ENCODE measurements around the gene RPL10. TPM values are rescaled to one million over a fixed set of nuclear protein-coding genes. Genes with fewer than 3 reads are reported as not detected.

RPL10 gene
- total and polyA plus RNA-seq, 9 of the 15 experiments (the other 6 are each of a cell fraction or from before 2014, with no cell fraction given): 3,774 to 7,600 (median 5,014) TPM

DNA sequence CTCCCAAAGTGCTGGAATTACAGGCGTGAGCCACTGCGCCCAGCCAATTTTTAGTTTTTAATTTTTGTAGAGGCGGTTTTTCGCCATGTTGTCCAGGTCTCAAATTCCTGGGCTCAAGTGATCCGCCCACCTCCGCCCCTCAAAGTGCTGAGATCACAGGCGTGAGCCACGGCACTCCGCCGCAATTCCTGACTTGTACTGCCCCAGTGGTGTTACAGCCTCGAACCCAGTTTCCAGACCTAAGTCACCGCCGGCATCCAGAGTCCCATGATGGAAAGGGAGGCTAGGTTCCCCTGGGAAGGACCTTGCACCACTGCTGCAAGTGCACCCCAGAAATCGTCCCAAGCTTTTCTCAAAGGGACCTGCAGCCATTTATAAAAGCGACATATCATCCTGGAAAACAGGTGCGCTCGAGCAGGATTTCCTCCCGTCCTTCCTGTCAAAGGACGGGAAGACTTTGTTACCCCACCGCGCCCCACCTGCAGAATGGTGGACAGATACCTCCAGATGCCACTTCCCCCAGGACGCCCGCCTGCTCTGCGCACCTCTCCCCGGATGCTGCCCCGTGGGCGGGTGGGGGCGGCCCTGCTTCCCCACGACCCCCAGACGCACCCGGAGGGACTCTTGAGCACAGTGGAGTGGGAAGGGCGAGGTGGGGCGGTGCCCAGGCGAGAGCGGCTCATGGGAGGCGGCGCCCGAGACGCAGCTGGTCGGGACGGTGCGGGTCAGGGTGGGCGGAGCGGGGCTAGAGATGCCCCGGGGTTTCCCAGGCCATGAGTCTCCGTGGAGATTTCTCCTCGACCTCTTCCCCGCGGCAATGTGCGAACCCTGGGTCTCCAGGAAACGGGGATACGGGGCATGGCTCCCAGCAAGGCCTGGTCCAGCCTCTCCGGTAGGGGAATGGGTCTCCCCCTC, 947 bp upstream of the RPL10 start (continued):
- TF ChIP-seq, protein P1, sequence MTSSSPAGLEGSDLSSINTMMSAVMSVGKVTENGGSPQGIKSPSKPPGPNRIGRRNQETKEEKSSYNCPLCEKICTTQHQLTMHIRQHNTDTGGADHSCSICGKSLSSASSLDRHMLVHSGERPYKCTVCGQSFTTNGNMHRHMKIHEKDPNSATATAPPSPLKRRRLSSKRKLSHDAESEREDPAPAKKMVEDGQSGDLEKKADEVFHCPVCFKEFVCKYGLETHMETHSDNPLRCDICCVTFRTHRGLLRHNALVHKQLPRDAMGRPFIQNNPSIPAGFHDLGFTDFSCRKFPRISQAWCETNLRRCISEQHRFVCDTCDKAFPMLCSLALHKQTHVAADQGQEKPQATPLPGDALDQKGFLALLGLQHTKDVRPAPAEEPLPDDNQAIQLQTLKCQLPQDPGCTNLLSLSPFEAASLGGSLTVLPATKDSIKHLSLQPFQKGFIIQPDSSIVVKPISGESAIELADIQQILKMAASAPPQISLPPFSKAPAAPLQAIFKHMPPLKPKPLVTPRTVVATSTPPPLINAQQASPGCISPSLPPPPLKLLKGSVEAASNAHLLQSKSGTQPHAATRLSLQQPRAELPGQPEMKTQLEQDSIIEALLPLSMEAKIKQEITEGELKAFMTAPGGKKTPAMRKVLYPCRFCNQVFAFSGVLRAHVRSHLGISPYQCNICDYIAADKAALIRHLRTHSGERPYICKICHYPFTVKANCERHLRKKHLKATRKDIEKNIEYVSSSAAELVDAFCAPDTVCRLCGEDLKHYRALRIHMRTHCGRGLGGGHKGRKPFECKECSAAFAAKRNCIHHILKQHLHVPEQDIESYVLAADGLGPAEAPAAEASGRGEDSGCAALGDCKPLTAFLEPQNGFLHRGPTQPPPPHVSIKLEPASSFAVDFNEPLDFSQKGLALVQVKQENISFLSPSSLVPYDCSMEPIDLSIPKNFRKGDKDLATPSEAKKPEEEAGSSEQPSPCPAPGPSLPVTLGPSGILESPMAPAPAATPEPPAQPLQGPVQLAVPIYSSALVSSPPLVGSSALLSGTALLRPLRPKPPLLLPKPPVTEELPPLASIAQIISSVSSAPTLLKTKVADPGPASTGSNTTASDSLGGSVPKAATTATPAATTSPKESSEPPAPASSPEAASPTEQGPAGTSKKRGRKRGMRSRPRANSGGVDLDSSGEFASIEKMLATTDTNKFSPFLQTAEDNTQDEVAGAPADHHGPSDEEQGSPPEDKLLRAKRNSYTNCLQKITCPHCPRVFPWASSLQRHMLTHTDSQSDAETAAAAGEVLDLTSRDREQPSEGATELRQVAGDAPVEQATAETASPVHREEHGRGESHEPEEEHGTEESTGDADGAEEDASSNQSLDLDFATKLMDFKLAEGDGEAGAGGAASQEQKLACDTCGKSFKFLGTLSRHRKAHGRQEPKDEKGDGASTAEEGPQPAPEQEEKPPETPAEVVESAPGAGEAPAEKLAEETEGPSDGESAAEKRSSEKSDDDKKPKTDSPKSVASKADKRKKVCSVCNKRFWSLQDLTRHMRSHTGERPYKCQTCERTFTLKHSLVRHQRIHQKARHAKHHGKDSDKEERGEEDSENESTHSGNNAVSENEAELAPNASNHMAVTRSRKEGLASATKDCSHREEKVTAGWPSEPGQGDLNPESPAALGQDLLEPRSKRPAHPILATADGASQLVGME (CRISPR knock-in tag; IDR thresholded peaks at IDR 0.05): no peak
- TF ChIP-seq, protein P2, sequence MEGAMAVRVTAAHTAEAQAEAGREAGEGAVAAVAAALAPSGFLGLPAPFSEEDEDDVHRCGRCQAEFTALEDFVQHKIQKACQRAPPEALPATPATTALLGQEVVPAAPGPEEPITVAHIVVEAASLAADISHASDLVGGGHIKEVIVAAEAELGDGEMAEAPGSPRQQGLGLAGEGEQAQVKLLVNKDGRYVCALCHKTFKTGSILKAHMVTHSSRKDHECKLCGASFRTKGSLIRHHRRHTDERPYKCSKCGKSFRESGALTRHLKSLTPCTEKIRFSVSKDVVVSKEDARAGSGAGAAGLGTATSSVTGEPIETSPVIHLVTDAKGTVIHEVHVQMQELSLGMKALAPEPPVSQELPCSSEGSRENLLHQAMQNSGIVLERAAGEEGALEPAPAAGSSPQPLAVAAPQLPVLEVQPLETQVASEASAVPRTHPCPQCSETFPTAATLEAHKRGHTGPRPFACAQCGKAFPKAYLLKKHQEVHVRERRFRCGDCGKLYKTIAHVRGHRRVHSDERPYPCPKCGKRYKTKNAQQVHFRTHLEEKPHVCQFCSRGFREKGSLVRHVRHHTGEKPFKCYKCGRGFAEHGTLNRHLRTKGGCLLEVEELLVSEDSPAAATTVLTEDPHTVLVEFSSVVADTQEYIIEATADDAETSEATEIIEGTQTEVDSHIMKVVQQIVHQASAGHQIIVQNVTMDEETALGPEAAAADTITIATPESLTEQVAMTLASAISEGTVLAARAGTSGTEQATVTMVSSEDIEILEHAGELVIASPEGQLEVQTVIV (CRISPR knock-in tag; IDR thresholded peaks at IDR 0.05; ENCODE audit: borderline replicate concordance): no peak
- TF ChIP-seq FIP1L1 (IDR thresholded peaks at IDR 0.05; ENCODE audit: low read depth, low read length, poor library complexity, severe bottlenecking): peak; percentile 61
- no peak for TF ChIP-seq HNRNPK (IDR thresholded peaks at IDR 0.05; ENCODE audit: low read depth, low read length, poor library complexity, severe bottlenecking)
- peak; percentile 11; the same call in 1 of the 2 replicates for TF ChIP-seq POLR2G (IDR thresholded peaks at IDR 0.05; ENCODE audit: low read depth, low read length)
- peak; percentile 9; the same call in 1 of the 2 replicates for TF ChIP-seq CREM (IDR thresholded peaks at IDR 0.05; ENCODE audit: low read depth)
- TF ChIP-seq BCOR (IDR thresholded peaks at IDR 0.05): 0 out of 2 replicates have a peak, but pooled peaks have one; percentile 19
- TF ChIP-seq ZNF436 (CRISPR knock-in tag; IDR thresholded peaks at IDR 0.05): peak; percentile 58; the same call in 1 of the 2 replicates
- TF ChIP-seq TAL1 (IDR thresholded peaks at IDR 0.05): no peak
- TF ChIP-seq FOXM1 (IDR thresholded peaks at IDR 0.05; ENCODE audit: low read depth): no peak
- no peak for TF ChIP-seq FOXM1 (CRISPR knock-in tag; IDR thresholded peaks at IDR 0.05; ENCODE audit: low read depth)
- TF ChIP-seq KAT8 (IDR thresholded peaks at IDR 0.05; ENCODE audit: low read depth): no peak
- TF ChIP-seq ZC3H4 (CRISPR knock-in tag; IDR thresholded peaks at IDR 0.05; ENCODE audit: borderline replicate concordance): peak; percentile 55; the same call in 1 of the 2 replicates
- no peak for TF ChIP-seq BMI1 (IDR thresholded peaks at IDR 0.05; ENCODE audit: low read length)
- TF ChIP-seq PTTG1 (tag; IDR thresholded peaks at IDR 0.05; ENCODE audit: low read depth): no peak
- TF ChIP-seq ZBTB7A (IDR thresholded peaks at IDR 0.05; ENCODE audit: borderline replicate concordance, control insufficient read depth, low read depth, low read length): peak; percentile 26; the same call in 1 of the 2 replicates
- TF ChIP-seq TOE1 (IDR thresholded peaks at IDR 0.05; ENCODE audit: borderline replicate concordance): no peak
- 0 out of 2 replicates have a peak, but pooled peaks have one; percentile 35 for TF ChIP-seq TOE1 (CRISPR knock-in tag; IDR thresholded peaks at IDR 0.05; ENCODE audit: borderline replicate concordance, low read depth)

All from K562 (cell line).